Stimulated activated CD4-positive, alpha-beta T cell treated with anti-CD3 and anti-CD28 coated beads, TNF-alpha, amount 100 ng/mL, for 24 hours (primary cell): Measurements from ENCODE around the gene ZAR1.
"Not testable (repeated sequence)": the region's sequence is repeated elsewhere in the genome, so short reads cannot be mapped to it uniquely, and the experiment has no call there.

Experiments
- DNase-seq, 3 experiments: peaks; one replicate each; pipeline ENCODE4 v3.0.0-alpha.2; 2020; ENCODE audit warnings: low read depth in 3 of 3

The ZAR1 gene

GRCh38 chr4:48490012-48490679 lies at the start of gene ZAR1:
Gene ZAR1 (plus strand): TSS chr4:48490252. CDS start chr4:48490292, 40 bp downstream.
- no peak for DNase-seq

GRCh38 chr4:48440914-48441313 lies 49.1 kb upstream of the ZAR1 start:
- DNase-seq, result not testable (repeated sequence)

- DNase-seq, result no peak
These were observed 44.3 kb upstream of the ZAR1 start for GRCh38 chr4:48445704-48446103.

- no peak for DNase-seq
These were observed 43.4 kb upstream of the ZAR1 start for GRCh38 chr4:48446642-48447041.

- no peak for DNase-seq
These were observed 40.9 kb upstream of the ZAR1 start for GRCh38 chr4:48449151-48449550.

GRCh38 chr4:48450740-48451139 lies 39.3 kb upstream of the ZAR1 start:
- no peak for DNase-seq

- DNase-seq, result not testable (repeated sequence)
These were observed 38.4 kb upstream of the ZAR1 start for GRCh38 chr4:48451656-48452055.

GRCh38 chr4:48454591-48454990 lies 35.5 kb upstream of the ZAR1 start:
- DNase-seq, result no peak

GRCh38 chr4:48461000-48461399 lies 29.1 kb upstream of the ZAR1 start:
- DNase-seq, result no peak

- no peak for DNase-seq
These were observed 27.7 kb upstream of the ZAR1 start for GRCh38 chr4:48462363-48462762.

GRCh38 chr4:48467442-48467841 lies 22.6 kb upstream of the ZAR1 start:
- DNase-seq, result no peak

- DNase-seq, result no peak
These were observed 22.2 kb upstream of the ZAR1 start for GRCh38 chr4:48467891-48468290.

GRCh38 chr4:48470137-48470536 lies 19.9 kb upstream of the ZAR1 start:
- DNase-seq, result no peak

- no peak for DNase-seq
These were observed 19.5 kb upstream of the ZAR1 start for GRCh38 chr4:48470570-48470969.

GRCh38 chr4:48472794-48473193 lies 17.3 kb upstream of the ZAR1 start:
- DNase-seq, result no peak

- no peak for DNase-seq
These were observed 14.3 kb upstream of the ZAR1 start for GRCh38 chr4:48475770-48476169.

GRCh38 chr4:48478273-48478672 lies 11.8 kb upstream of the ZAR1 start:
- no peak for DNase-seq

- no peak for DNase-seq
These were observed 8.5 kb upstream of the ZAR1 start for GRCh38 chr4:48481581-48481980.

- DNase-seq, result no peak
These were observed 6.9 kb upstream of the ZAR1 start, which contains the start of gene SLC10A4 for GRCh38 chr4:48483006-48483776. Gene SLC10A4 (plus strand): TSS chr4:48483343. CDS start chr4:48483562, 219 bp downstream.

- no peak for DNase-seq
These were observed 6.1 kb upstream of the ZAR1 start for GRCh38 chr4:48483777-48484493.

- no peak for DNase-seq
These were observed 5.4 kb upstream of the ZAR1 start for GRCh38 chr4:48484494-48485168.

- no peak for DNase-seq
These were observed 405 bp upstream of the ZAR1 start for GRCh38 chr4:48489683-48490011.
